ENCODE data around the gene BCAS3.

BCAS3 gene

GRCh38 chr17:61412860-61413660 is 735.4 kb downstream of the BCAS3 start:
- peak; percentile 79 for DNase-seq (ENCODE audit: low spot score)
- TF ChIP-seq CTCF (IDR thresholded peaks at IDR 0.05) = no peak
- Histone ChIP-seq H3K27ac (peak overlapping the region; percentile 97 to 99), H3K4me3 (peak overlapping the region; percentile 84)

GRCh38 chr17:61413661-61414126 is 736.0 kb downstream of the BCAS3 start:
- DNase-seq (ENCODE audit: low spot score) = no peak
- no peak for TF ChIP-seq CTCF (IDR thresholded peaks at IDR 0.05)
- peak overlapping the region; percentile 84 for H3K4me3 ChIP-seq
- H3K27ac ChIP-seq = peak overlapping the region; percentile 97 to 99

- Histone ChIP-seq H3K4me3 (peak overlapping the region; percentile 84), H3K27ac (peak overlapping the region; percentile 97 to 99)
- TF ChIP-seq CTCF (IDR thresholded peaks at IDR 0.05) = no peak
- DNase-seq (ENCODE audit: low spot score) = no peak
Observed at GRCh38 chr17:61414141-61414935, 736.7 kb downstream of the BCAS3 start.

- H3K4me3 ChIP-seq = no peak overlapping the region
- no peak for DNase-seq (ENCODE audit: low spot score)
- H3K27ac ChIP-seq = peak overlapping the region; percentile 15 to 99
- no peak for TF ChIP-seq CTCF (IDR thresholded peaks at IDR 0.05)
Observed at GRCh38 chr17:61414936-61415251, 737.2 kb downstream of the BCAS3 start.

GRCh38 chr17:61415374-61416210 is 737.9 kb downstream of the BCAS3 start:
- H3K4me3 ChIP-seq = no peak overlapping the region
- peak overlapping the region; percentile 85 to 99 for H3K27ac ChIP-seq
- no peak for DNase-seq (ENCODE audit: low spot score)

GRCh38 chr17:61416211-61416539 is 738.5 kb downstream of the BCAS3 start:
- DNase-seq (ENCODE audit: low spot score) = no peak
- TF ChIP-seq CTCF (IDR thresholded peaks at IDR 0.05) = no peak
- peak overlapping the region; percentile 67 for H3K4me3 ChIP-seq
- H3K27ac ChIP-seq = peak overlapping the region; percentile 85 to 99

More at GRCh38 chr17:61415374-61416210, 737.9 kb downstream of the BCAS3 start:
- TF ChIP-seq CTCF (IDR thresholded peaks at IDR 0.05) = no peak
